Astrocyte (in vitro differentiated cells and primary cell): ENCODE results near the gene MAP4K4.

Experiments
- CTCF ChIP-seq: IDR thresholded peaks from 2 replicates; pipeline ENCODE4 v1.5.1; 2011; ENCODE audit warnings: low read depth, mild to moderate bottlenecking, inconsistent platforms, low read length, moderate library complexity; ENCODE audit not compliant: insufficient read depth
- EZH2 ChIP-seq: IDR thresholded peaks from 2 replicates; pipeline ENCODE4 v1.6.1; 2012; ENCODE audit warnings: mild to moderate bottlenecking, low read length, inconsistent platforms; ENCODE audit not compliant: insufficient read depth

GRCh38 chr2:101803128-101803527 lies 105.6 kb downstream of the MAP4K4 start:
- TF ChIP-seq CTCF: no peak
- no peak for TF ChIP-seq EZH2
